Natural killer cell (primary cell): ENCODE results near the gene ZNF304. TPM values are rescaled to one million over a fixed set of nuclear protein-coding genes. Genes with fewer than 3 reads are reported as not detected.

Experiments
- ATAC-seq, 3 donors: fragments of 150-1000 bp in 2 of 3; fragments of 200-7000 bp in 1 of 3; cut with Tn5 transposase; 1 replicate in 1 of 3; 2 replicates in 2 of 3; pipeline ENCODE4 v1.10.0; 2021; ENCODE audit warnings: mild to moderate bottlenecking in 2 of 3, moderate library complexity in 2 of 3
- DNase-seq, 2 donors: peaks; one replicate each; pipeline versions ENCODE4 v3.0.0 to v3.0.0-alpha.2; 2013 to 2021; ENCODE audit warnings: mixed read lengths in 1 of 2
- H3K27ac ChIP-seq: one replicate; pipeline ENCODE4 v1.5.1; 2013; ENCODE audit warnings: mild to moderate bottlenecking, low read length
- H3K27me3 ChIP-seq: one replicate; pipeline ENCODE4 v1.6.1; 2013; ENCODE audit warnings: low read length; ENCODE audit not compliant: control insufficient read depth, insufficient read depth
- H3K36me3 ChIP-seq: one replicate; pipeline ENCODE4 v1.6.1; 2013; ENCODE audit warnings: low read length; ENCODE audit not compliant: control insufficient read depth, insufficient read depth
- H3K4me1 ChIP-seq: one replicate; pipeline ENCODE4 v1.6.1; 2013; ENCODE audit warnings: low read length; ENCODE audit not compliant: control insufficient read depth, insufficient read depth
- H3K4me3 ChIP-seq: one replicate; pipeline ENCODE4 v1.5.1; 2013; ENCODE audit warnings: low read length
- H3K9me3 ChIP-seq: one replicate; pipeline ENCODE4 v1.6.1; 2013; ENCODE audit warnings: low read length; ENCODE audit not compliant: control insufficient read depth, insufficient read depth
- H3K27ac Mint-ChIP-seq, 2 donors: one replicate each; pipeline ENCODE4 v1.8.0; 2022; ENCODE audit warnings: mild to moderate bottlenecking in 2 of 2, mixed read lengths in 2 of 2, moderate library complexity in 1 of 2
- H3K27me3 Mint-ChIP-seq, 2 donors: one replicate each; pipeline ENCODE4 v1.8.0; 2022; ENCODE audit warnings: low read depth in 2 of 2, mixed read lengths in 2 of 2
- H3K36me3 Mint-ChIP-seq: one replicate; pipeline ENCODE4 v1.8.0; 2022; ENCODE audit warnings: mixed read lengths
- H3K4me1 Mint-ChIP-seq, 2 donors: one replicate each; pipeline ENCODE4 v1.8.0; 2022; ENCODE audit warnings: mixed read lengths in 2 of 2
- H3K4me3 Mint-ChIP-seq: one replicate; pipeline ENCODE4 v1.8.0; 2022; ENCODE audit warnings: mild to moderate bottlenecking, moderate library complexity, mixed read lengths
- H3K9me3 Mint-ChIP-seq, 2 donors: one replicate each; pipeline ENCODE4 v1.8.0; 2022; ENCODE audit warnings: mixed read lengths in 2 of 2
- CTCF ChIP-seq: fragments of 200-600 bp; IDR thresholded peaks from one replicate; pipeline ENCODE4 v1.8.0; 2022; ENCODE audit warnings: antibody characterized with exemption
- WGBS: methylation state at CpG from one replicate; pipeline ENCODE4 v1.1.7; 2013; ENCODE audit warnings: missing lambda C conversion rate; ENCODE audit not compliant: insufficient coverage; 5-methylcytosine and 5-hydroxymethylcytosine counted together
- intact Hi-C: fragments of 100-400 bp; cut with micrococcal nuclease; formaldehyde crosslinking; loops from one replicate; pipeline ENCODE4 v1.14.2; 2022
- total RNA-seq, 4 donors: library from RNA; stranded (reverse); fragments of 120-200 nt in 1 of 4; gene quantifications; one replicate each; pipeline versions ENCODE4 v1.2.3 to v1.2.4, GENCODE V29; 2013 to 2022

Gene ZNF304
- total RNA-seq, 3 donors from 2014 or later (not counting 1 experiment from before 2014, with no cell fraction given): 6.6 to 10.7 (median 9.2) TPM

GRCh38 chr19:57321116-57321515 lies 30.0 kb upstream of the ZNF304 start:
- Mint-ChIP-seq H3K27ac (peak overlapping the region; percentile 95 to 99), H3K27me3 (peaks cover 19 to 20% of the 10 kb centered on the region in 2 donors)

GRCh38 chr19:57321751-57322150 lies 29.3 kb upstream of the ZNF304 start:
- ATAC-seq: no peak
- WGBS: 25% methylated on average over 3 of the region's 3 CpGs
- H3K27me3 Mint-ChIP-seq: peaks cover 13% of the 10 kb centered on the region in 2 donors
- Histone ChIP-seq H3K4me3 (no peak overlapping the region), H3K9me3 (peaks cover 2% of the 10 kb centered on the region), H3K27ac (no peak overlapping the region), H3K36me3 (peaks cover 23% of the 10 kb centered on the region), H3K27me3 (peaks cover 11% of the 10 kb centered on the region), H3K4me1 (peaks cover 24% of the 10 kb centered on the region)
- peak overlapping the region; percentile 94 for H3K4me3 Mint-ChIP-seq
- intact Hi-C loops: loop anchor here (2.0 kb wide), 1 partner anchor 41 kb away; the partner anchor contains the start of gene ZNF460
- peak overlapping the region; percentile 95 to 99 for H3K27ac Mint-ChIP-seq
- H3K9me3 Mint-ChIP-seq: no peaks in the 10 kb centered on the region
- H3K4me1 Mint-ChIP-seq: peaks cover 27 to 35% of the 10 kb centered on the region in 2 donors
- no peak for TF ChIP-seq CTCF
- DNase-seq: no peak
- peaks cover 20% of the 10 kb centered on the region for H3K36me3 Mint-ChIP-seq

More at GRCh38 chr19:57321116-57321515, 30.0 kb upstream of the ZNF304 start:
- Histone ChIP-seq H3K27ac (peak overlapping the region; percentile 94), H3K9me3 (peaks cover 2% of the 10 kb centered on the region), H3K4me1 (peaks cover 24% of the 10 kb centered on the region), H3K36me3 (peaks cover 19% of the 10 kb centered on the region), H3K4me3 (peak overlapping the region; percentile 81), H3K27me3 (peaks cover 11% of the 10 kb centered on the region)
- intact Hi-C loops: loop anchor here (2.0 kb wide), 1 partner anchor 40 kb away; the partner anchor contains the start of gene ZNF460
- DNase-seq: no peak
- peaks cover 27 to 35% of the 10 kb centered on the region in 2 donors for H3K4me1 Mint-ChIP-seq
- H3K9me3 Mint-ChIP-seq: peaks cover 0 to under 1% of the 10 kb centered on the region in 2 donors
- H3K4me3 Mint-ChIP-seq: peak overlapping the region; percentile 94
- H3K36me3 Mint-ChIP-seq: peaks cover 23% of the 10 kb centered on the region
- no peak for TF ChIP-seq CTCF
- ATAC-seq: no peak
- WGBS: 58% methylated on average over 8 of the region's 8 CpGs

GRCh38 chr19:57324992-57325391 lies 26.1 kb upstream of the ZNF304 start:
- ATAC-seq: no peak
- H3K4me1 ChIP-seq: peaks cover 20% of the 10 kb centered on the region
- H3K27me3 ChIP-seq: no peaks in the 10 kb centered on the region
- H3K27ac ChIP-seq: no peak overlapping the region
- intact Hi-C loops: no loop called here
- Mint-ChIP-seq H3K36me3 (peaks cover 43% of the 10 kb centered on the region), H3K4me1 (peaks cover 22 to 29% of the 10 kb centered on the region in 2 donors), H3K27me3 (no peaks in the 10 kb centered on the region), H3K4me3 (no peak overlapping the region), H3K27ac (no peak overlapping the region), H3K9me3 (no peaks in the 10 kb centered on the region)
- H3K4me3 ChIP-seq: no peak overlapping the region
- H3K9me3 ChIP-seq: peaks cover 19% of the 10 kb centered on the region
- no peak for DNase-seq
- peaks cover 46% of the 10 kb centered on the region for H3K36me3 ChIP-seq
- no peak for TF ChIP-seq CTCF

GRCh38 chr19:57327993-57328392 lies 23.1 kb upstream of the ZNF304 start:
- H3K27me3 ChIP-seq: no peaks in the 10 kb centered on the region
- no peak overlapping the region for H3K4me3 ChIP-seq
- DNase-seq: no peak
- intact Hi-C loops: no loop called here
- no peak overlapping the region for H3K4me3 Mint-ChIP-seq
- H3K9me3 ChIP-seq: peaks cover 23% of the 10 kb centered on the region
- no peak overlapping the region for H3K27ac Mint-ChIP-seq
- no peak for TF ChIP-seq CTCF
- no peaks in the 10 kb centered on the region for H3K27me3 Mint-ChIP-seq
- peaks cover 43% of the 10 kb centered on the region for H3K36me3 Mint-ChIP-seq
- H3K4me1 Mint-ChIP-seq: peaks cover 0 to under 1% of the 10 kb centered on the region in 2 donors
- H3K9me3 Mint-ChIP-seq: peaks cover 0 to 3% of the 10 kb centered on the region in 2 donors
- peaks cover 46% of the 10 kb centered on the region for H3K36me3 ChIP-seq
- H3K4me1 ChIP-seq: no peaks in the 10 kb centered on the region
- no peak for ATAC-seq
- 97% methylated on average over 6 of the region's 8 CpGs for WGBS
- H3K27ac ChIP-seq: no peak overlapping the region
